EH (cell line): ENCODE measurements around the gene FRAS1.

Experiments
- DNase-seq: peaks from one replicate; pipeline ENCODE4 v3.0.0-alpha.2; 2015; ENCODE audit warnings: low read depth

FRAS1 gene

GRCh38 chr4:78369679-78370078 lies 312.6 kb downstream of the FRAS1 start:
- peak; percentile 19 for DNase-seq

- DNase-seq: no peak
These were observed 313.7 kb downstream of the FRAS1 start for GRCh38 chr4:78370631-78371372.

- DNase-seq: no peak
These were observed 315.3 kb downstream of the FRAS1 start for GRCh38 chr4:78372355-78372988.

GRCh38 chr4:78377555-78377954 lies 320.4 kb downstream of the FRAS1 start:
- no peak for DNase-seq

DNA sequence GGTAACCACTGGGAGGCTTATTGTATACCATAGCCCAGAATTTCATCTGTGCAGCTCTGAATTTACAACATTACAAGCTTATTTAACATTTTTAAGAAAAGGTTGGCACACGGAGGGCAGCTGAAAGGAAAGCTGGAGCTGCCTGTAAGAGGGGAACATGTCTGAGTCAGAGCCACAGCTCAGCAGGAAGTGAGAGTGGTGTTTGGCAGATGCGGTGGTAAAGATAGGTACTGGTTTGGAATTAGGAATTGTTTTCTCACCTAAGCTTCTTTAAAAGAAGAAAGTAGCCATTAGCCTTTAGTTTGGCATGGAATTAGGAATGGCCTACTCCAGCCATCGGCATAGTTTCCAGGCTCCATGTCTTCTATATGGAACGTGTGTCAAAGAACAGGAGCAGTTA lies 321.9 kb downstream of the FRAS1 start:
- DNase-seq: no peak

GRCh38 chr4:78379991-78380729 lies 323.0 kb downstream of the FRAS1 start:
- peak; percentile 73 for DNase-seq

GRCh38 chr4:78386679-78387078 lies 329.6 kb downstream of the FRAS1 start:
- DNase-seq: no peak

DNA sequence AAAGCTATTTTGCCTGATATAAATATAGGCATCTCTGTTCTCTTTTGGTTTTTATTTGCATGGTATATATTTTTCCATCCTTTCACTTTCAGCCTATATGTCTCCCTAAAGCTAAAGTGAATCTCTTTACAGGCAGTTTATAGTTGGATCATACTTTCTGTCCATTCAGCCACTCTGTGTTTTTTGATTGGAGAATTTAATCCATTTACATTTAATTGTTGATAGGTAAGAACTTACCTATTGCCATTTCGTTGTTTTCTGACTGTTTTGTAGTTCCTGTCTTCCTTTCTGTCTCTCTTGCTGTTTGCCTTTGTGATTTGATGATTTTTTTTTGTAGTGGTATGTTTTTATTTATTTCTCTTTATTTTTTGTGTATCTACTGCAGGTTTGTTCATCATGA lies 338.5 kb downstream of the FRAS1 start:
- no peak for DNase-seq

DNA sequence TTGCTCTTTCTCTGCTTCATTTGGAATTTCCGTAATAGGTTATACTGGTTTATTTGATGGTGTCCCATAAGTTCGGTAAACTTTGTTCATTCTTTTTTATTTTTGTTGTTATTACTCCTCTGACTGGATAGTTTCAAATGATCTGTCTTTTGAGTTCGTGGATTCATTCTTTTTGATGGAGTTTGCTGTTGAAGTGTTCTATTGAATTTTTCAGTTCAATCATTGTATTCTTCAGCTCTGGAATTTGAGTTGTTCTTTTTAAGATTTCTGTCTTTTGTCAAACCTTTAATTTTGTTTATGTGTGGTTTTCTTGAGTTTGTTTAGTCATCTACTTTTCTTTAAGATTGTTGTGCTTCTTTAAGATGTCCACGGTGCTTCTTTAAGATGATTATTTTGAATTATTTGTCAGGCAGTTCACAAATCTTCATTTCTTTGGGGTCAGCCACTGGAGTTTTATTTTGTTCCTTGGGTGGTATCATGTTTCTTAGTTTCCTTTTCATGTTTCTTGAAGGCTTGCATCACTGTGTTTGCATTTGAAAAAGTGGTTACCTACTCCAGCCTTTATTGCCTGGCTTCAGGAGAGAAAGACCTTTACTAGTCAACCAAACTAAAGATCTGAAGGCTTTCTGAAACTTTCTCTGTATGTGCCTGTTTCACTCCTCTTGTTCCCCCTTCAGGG lies 339.6 kb downstream of the FRAS1 start:
- DNase-seq: no peak

DNA sequence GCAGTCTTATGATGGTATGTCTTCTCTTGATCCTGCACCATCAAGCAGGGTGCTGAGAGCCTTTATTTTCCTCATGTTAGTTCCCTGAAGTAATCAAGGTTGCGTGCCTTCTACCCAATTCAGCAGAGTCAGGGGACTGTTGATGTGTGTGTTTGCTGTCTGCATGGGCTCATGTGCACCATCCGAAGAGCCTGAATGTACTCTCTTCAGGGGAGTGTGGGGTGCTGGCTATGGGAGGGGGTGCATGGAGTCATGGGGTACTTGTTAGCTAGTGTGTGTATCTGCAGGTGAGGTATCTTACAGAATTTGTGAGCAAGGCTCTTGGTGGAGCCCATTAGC lies 340.1 kb downstream of the FRAS1 start:
- DNase-seq: no peak

DNA sequence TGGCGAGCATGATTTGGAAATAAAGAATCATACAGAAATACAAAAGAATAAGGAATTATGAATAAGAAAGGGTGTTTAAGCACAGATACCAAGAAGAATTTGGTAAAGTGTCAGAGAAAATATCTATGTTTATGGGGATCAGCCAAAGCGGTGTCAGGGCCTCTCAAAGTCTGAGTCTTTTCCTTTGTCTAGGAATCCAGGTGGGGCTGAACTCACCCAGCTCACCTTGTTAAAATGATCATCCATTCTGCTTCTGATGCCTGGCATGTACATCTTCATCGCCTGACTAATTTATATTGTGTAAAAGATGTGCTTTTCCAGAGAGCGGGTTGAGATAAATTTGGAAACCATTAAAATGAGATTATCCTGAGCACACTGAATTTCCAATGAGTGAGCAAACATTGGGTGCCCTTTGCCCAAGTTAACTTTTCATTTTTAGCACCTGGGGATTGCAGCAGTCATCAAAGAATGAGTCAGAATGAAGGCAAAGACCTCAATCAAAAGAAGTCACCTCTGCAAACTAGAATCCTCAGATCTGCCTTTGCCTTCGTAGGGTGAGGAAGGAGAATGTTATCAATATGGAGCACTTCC lies 352.6 kb downstream of the FRAS1 start:
- no peak for DNase-seq

DNA sequence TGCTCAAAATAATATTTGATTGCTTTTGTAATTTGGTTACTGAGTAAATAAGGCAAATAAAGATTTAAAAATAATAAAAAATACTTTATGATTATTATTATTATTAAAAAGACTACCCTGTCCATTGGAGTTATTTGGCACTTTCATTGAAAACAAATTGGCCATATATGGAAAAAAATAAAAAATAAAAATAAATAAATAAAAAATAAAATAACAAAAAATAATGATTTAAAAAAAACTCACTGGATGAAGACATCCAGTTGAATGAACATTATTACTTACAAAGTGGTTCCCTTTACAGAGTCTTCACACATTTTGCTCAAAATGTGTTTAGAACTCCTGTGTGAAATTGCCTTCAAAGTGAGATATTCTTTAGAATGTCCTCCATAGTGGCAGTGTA lies 353.1 kb downstream of the FRAS1 start:
- no peak for DNase-seq

- peak; percentile 67 for DNase-seq
These were observed 353.6 kb downstream of the FRAS1 start for GRCh38 chr4:78410676-78411075.

- DNase-seq: peak; percentile 51
These were observed 357.0 kb downstream of the FRAS1 start for GRCh38 chr4:78414116-78414515.

DNA sequence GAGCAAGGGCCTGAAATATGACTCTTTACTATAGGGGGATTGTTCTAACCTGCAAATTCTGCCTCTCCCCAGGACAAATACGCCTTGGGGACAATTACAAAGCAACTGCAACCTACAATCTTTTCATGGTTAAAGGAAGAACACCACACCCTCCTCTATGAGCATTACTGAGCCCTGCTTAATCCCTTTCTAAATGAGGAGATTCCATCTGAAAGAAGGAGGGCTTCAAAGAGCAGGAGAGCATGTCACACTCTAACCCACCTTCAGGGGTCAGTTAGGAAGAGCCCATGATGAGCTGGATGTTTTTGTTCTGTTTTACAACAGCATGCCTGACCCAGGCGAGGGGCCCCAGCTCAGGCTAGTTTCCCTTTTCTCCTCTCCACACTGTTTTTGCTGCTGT lies 360.5 kb downstream of the FRAS1 start:
- DNase-seq: no peak

- DNase-seq: no peak
These were observed 361.3 kb downstream of the FRAS1 start for GRCh38 chr4:78418406-78418805.

DNA sequence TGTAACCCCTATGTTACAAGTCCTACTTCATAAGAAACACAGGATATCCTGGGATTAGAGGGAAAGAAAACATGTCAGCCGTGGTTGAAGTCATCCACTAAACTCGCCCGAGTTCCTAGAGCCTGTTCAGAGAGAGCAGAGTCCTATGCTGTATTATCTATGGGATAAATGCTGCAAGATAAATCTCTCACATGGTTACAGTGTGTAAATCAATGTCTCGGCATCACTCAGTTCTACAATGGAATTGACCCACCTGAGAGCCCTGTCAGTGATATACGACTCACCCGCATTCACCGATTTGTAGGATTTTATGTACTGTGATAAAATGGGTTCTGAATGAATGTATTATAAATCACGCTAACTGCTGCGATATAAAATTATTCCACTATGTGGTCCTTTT lies 366.7 kb downstream of the FRAS1 start:
- no peak for DNase-seq

GRCh38 chr4:78424461-78424860 lies 367.3 kb downstream of the FRAS1 start:
- DNase-seq: no peak

GRCh38 chr4:78426972-78427371 lies 369.8 kb downstream of the FRAS1 start:
- no peak for DNase-seq

DNA sequence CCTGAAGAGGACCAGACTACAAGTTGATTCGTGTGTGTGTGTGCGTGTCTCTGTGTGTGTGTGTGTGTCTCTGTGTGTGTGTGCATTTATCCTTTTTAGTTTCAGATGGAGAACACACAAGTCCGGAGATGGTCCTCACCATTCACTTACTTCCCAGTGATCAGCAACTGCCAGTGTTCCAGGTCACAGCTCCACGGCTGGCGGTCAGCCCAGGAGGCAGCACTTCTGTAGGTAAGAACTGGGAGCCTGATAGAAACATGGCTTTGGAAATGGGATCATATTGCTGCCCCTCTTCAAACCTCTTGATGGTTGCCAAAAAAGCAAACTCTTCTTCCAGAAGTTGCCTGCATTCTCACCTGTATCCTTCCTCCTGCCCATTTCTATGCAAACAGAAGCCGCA lies 371.9 kb downstream of the FRAS1 start:
- no peak for DNase-seq

GRCh38 chr4:78432896-78433295 lies 375.8 kb downstream of the FRAS1 start:
- peak; percentile 80 for DNase-seq

DNA sequence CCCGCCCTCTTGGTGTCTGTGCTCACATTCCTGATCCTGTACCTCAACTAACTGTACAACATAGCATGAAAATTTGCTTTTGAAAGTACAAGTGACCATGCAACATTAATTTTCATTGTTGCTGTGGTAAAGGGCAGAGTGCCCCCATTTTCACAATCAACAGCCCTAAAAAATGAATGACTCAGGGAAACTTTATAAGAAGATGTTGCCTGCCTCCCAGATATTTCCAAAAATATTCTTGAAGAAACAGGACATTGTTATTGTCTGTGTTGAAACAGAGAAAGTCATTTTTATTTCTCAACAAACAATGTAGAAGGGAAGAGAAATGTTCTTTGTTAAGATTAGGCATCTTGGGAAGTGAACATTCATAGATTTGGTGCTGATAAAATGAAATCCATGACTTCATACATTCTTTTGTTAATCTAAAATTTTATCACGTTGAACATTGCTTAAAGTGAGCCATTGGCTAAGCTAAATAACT lies 380.5 kb downstream of the FRAS1 start:
- peak; percentile 55 for DNase-seq
